Smooth muscle cell (in vitro differentiated cells): ENCODE measurements around the gene RELN. TPM values are rescaled to one million over a fixed set of nuclear protein-coding genes. Genes with fewer than 3 reads are reported as not detected.

Experiments used
- DNase-seq: peaks from one replicate; lab custom pipeline; 2025; ENCODE audit not compliant: unreplicated experiment; lab: John Stamatoyannopoulos, UW
- H2AFZ ChIP-seq: fragments of 200-600 bp; sonication (generic); 2 replicates; pipeline ENCODE4 v1.6.0; 2016; ENCODE audit warnings: antibody characterized with exemption, low read depth, mild to moderate bottlenecking
- H3F3A ChIP-seq: fragments of 200-600 bp; sonication (generic); 2 replicates; pipeline ENCODE4 v1.6.0; 2017; ENCODE audit warnings: antibody characterized with exemption, low read depth
- H3K27ac ChIP-seq: fragments of 200-600 bp; sonication (generic); 2 replicates; pipeline ENCODE4 v1.5.1; 2016; ENCODE audit warnings: low read depth, mild to moderate bottlenecking
- H3K27me3 ChIP-seq: fragments of 200-600 bp; sonication (generic); 2 replicates; pipeline ENCODE4 v1.6.1; 2016; ENCODE audit warnings: low read depth, mild to moderate bottlenecking
- H3K36me3 ChIP-seq: fragments of 200-600 bp; sonication (generic); 2 replicates; pipeline ENCODE4 v1.5.1; 2016; ENCODE audit warnings: low read depth
- H3K4me1 ChIP-seq: fragments of 200-600 bp; sonication (generic); 2 replicates; pipeline ENCODE4 v1.5.1; 2016; ENCODE audit warnings: low read depth
- H3K4me2 ChIP-seq: fragments of 200-600 bp; sonication (generic); 2 replicates; pipeline ENCODE4 v1.6.0; 2016; ENCODE audit warnings: mild to moderate bottlenecking
- H3K4me3 ChIP-seq: fragments of 200-600 bp; sonication (generic); 2 replicates; pipeline ENCODE4 v1.5.1; 2016; ENCODE audit warnings: mild to moderate bottlenecking
- H3K79me2 ChIP-seq: fragments of 200-600 bp; sonication (generic); 2 replicates; pipeline ENCODE4 v1.6.0; 2016; ENCODE audit warnings: low read depth, mild to moderate bottlenecking
- H3K9ac ChIP-seq: fragments of 200-600 bp; sonication (generic); 2 replicates; pipeline ENCODE4 v1.6.0; 2016; ENCODE audit warnings: low read depth
- H3K9me3 ChIP-seq: fragments of 200-600 bp; sonication (generic); replicated peaks from 2 replicates; pipeline ENCODE4 v1.5.1; 2016; ENCODE audit warnings: low read depth
- H4K20me1 ChIP-seq: fragments of 200-600 bp; sonication (generic); 2 replicates; pipeline ENCODE4 v1.6.0; 2016; ENCODE audit warnings: low read depth
- WGBS: methylation state at CpG from one replicate; pipeline ENCODE4 v1.1.7; 2016; ENCODE audit warnings: low lambda C conversion rate; 5-methylcytosine and 5-hydroxymethylcytosine counted together
- polyA plus RNA-seq: library from polyadenylated mRNA; unstranded; fragments of >200 nt; fragmentation: Nextera tagmentation; extraction: Ambion mirVana; gene quantifications from 2 replicates; pipeline ENCODE4 v1.2.1, GENCODE V29; 2016
- total RNA-seq: library from RNA; depleted of rRNA; stranded (reverse); fragments of >200 nt; gene quantifications from 2 replicates; pipeline ENCODE4 v1.2.3, GENCODE V29; 2014
- TF ChIP-seq, protein P1 (sequence below): fragments of 200-600 bp; sonication (generic); IDR thresholded peaks from 2 replicates; pipeline ENCODE4 v1.5.1; 2017; ENCODE audit warnings: borderline replicate concordance, mild to moderate bottlenecking, antibody characterized with exemption; ENCODE audit not compliant: insufficient read depth, poor library complexity, severe bottlenecking

RELN gene
- total and polyA plus RNA-seq, 2 experiments from 2014 or later, result 0.90 TPM; not detected in 1

- no peaks in the 10 kb centered on the region for H3K27me3 ChIP-seq
- 88% methylated on average over 5 of the region's 5 CpGs for WGBS
- H3K4me3 ChIP-seq, result no peak overlapping the region
- no peaks in the 10 kb centered on the region for H3K79me2 ChIP-seq
- no peaks in the 10 kb centered on the region for H3K4me1 ChIP-seq
- H2AFZ ChIP-seq, result no peak overlapping the region
- no peaks in the 10 kb centered on the region for H3F3A ChIP-seq
- no peak overlapping the region for H3K9ac ChIP-seq
- TF ChIP-seq, protein P1, sequence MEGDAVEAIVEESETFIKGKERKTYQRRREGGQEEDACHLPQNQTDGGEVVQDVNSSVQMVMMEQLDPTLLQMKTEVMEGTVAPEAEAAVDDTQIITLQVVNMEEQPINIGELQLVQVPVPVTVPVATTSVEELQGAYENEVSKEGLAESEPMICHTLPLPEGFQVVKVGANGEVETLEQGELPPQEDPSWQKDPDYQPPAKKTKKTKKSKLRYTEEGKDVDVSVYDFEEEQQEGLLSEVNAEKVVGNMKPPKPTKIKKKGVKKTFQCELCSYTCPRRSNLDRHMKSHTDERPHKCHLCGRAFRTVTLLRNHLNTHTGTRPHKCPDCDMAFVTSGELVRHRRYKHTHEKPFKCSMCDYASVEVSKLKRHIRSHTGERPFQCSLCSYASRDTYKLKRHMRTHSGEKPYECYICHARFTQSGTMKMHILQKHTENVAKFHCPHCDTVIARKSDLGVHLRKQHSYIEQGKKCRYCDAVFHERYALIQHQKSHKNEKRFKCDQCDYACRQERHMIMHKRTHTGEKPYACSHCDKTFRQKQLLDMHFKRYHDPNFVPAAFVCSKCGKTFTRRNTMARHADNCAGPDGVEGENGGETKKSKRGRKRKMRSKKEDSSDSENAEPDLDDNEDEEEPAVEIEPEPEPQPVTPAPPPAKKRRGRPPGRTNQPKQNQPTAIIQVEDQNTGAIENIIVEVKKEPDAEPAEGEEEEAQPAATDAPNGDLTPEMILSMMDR, result no peak
- no peaks in the 10 kb centered on the region for H3K36me3 ChIP-seq
- H3K27ac ChIP-seq, result no peak overlapping the region
- no peak overlapping the region for H3K4me2 ChIP-seq
- H3K9me3 ChIP-seq, result no peaks in the 10 kb centered on the region
- DNase-seq, result no peak
- no peaks in the 10 kb centered on the region for H4K20me1 ChIP-seq
Observed at GRCh38 chr7:103576641-103577040, 412.8 kb downstream of the RELN start.

DNA sequence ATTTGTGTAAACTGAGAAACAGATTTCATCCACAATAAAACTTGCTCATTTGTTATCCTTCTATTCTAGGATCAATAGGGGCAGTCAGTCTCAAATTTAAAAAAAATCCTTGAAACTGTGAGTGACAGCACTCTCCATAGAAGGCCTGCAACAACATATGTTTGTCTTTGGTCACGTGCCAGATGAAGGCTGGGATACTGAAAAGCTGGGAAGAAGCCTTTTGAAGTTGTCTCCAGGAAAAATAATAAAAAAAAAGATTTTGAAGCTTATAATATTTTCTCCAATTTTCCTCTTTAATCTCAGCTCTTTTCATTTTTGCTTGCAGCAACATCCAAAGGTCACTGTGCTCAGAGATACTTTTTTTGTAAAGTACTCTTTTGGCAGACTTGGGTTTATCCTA, 414.9 kb downstream of the RELN start:
- 74% methylated on average over 1 of the region's 1 CpG for WGBS
- H2AFZ ChIP-seq, result no peak overlapping the region
- TF ChIP-seq, protein P1, result no peak

DNA sequence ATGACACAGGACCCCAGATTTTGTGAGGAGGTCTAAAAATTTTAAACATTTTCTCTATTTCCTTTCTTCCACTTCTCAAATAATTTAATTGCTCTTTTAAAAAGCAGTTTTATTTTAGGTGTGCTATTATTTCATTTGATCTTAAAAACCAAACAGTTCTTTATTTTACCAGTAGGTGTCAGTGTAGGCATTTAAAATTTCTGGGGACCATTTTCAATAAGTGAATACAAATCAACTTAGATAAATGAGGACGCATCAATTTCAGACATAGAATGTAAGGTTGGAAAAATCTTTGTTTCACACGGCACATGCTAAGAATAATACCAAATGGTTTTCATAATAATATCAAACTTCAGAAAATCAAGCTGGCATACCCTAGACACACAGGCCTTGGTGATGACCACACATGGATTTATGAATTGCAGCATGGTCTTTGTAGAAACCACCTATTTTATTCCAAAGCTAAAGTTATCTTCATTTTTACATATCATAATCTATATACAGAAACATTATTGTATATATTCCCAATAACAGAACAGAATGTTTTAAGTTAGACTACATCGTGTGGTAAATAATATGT, 415.9 kb downstream of the RELN start:
- no peak overlapping the region for H3K27ac ChIP-seq
- DNase-seq, result no peak
- H3K4me3 ChIP-seq, result no peak overlapping the region
- 54% methylated on average over 3 of the region's 3 CpGs for WGBS
- no peaks in the 10 kb centered on the region for H3K9me3 ChIP-seq
- no peaks in the 10 kb centered on the region for H3K79me2 ChIP-seq
- no peak overlapping the region for H3K4me2 ChIP-seq
- H2AFZ ChIP-seq, result no peak overlapping the region
- no peaks in the 10 kb centered on the region for H3K36me3 ChIP-seq
- TF ChIP-seq, protein P1, result peak; percentile 68
- no peaks in the 10 kb centered on the region for H3F3A ChIP-seq
- H3K4me1 ChIP-seq, result no peaks in the 10 kb centered on the region
- no peaks in the 10 kb centered on the region for H4K20me1 ChIP-seq
- no peaks in the 10 kb centered on the region for H3K27me3 ChIP-seq
- H3K9ac ChIP-seq, result no peak overlapping the region

More for the DNA sequence above, 414.9 kb downstream of the RELN start:
- H3F3A ChIP-seq, result no peaks in the 10 kb centered on the region
- no peaks in the 10 kb centered on the region for H3K79me2 ChIP-seq
- no peaks in the 10 kb centered on the region for H3K36me3 ChIP-seq
- no peaks in the 10 kb centered on the region for H3K4me1 ChIP-seq
- no peak overlapping the region for H3K27ac ChIP-seq
- H3K4me2 ChIP-seq, result no peak overlapping the region
- H3K4me3 ChIP-seq, result no peak overlapping the region
- DNase-seq, result no peak
- no peaks in the 10 kb centered on the region for H3K27me3 ChIP-seq
- no peaks in the 10 kb centered on the region for H3K9me3 ChIP-seq
- no peaks in the 10 kb centered on the region for H4K20me1 ChIP-seq
- no peak overlapping the region for H3K9ac ChIP-seq

GRCh38 chr7:103571586-103571985, 417.9 kb downstream of the RELN start:
- H3K36me3 ChIP-seq, result no peaks in the 10 kb centered on the region
- H3K79me2 ChIP-seq, result no peaks in the 10 kb centered on the region
- no peak for DNase-seq
- no peaks in the 10 kb centered on the region for H3K9me3 ChIP-seq
- H2AFZ ChIP-seq, result no peak overlapping the region
- H3K9ac ChIP-seq, result no peak overlapping the region
- H3K4me2 ChIP-seq, result no peak overlapping the region
- H3K27me3 ChIP-seq, result peaks cover 5% of the 10 kb centered on the region
- no peak overlapping the region for H3K27ac ChIP-seq
- no peaks in the 10 kb centered on the region for H3F3A ChIP-seq
- no peaks in the 10 kb centered on the region for H4K20me1 ChIP-seq
- WGBS, result 62% methylated on average over 4 of the region's 4 CpGs
- no peak overlapping the region for H3K4me3 ChIP-seq
- no peaks in the 10 kb centered on the region for H3K4me1 ChIP-seq
- TF ChIP-seq, protein P1, result no peak
